Measurements from ENCODE around the gene ZNF79.

DNA sequence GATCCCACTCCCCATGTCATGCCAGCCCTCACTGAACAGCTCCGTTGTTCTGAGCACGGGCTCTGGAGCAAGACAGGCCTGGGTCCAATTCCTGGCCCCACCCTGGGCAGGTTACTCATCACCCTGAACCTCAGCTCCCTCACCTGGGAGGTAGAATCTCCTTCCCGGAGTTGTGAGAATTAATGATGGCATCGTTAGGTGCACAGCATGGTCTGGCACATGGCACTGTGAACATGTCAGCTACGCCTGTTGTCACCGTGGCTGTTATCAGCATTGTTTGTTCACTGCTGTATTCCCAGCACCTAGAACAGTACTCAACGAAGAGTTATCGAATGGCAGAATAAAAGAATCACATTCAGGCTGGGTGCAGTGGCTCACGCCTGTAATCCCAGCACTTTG is 70.1 kb downstream of the ZNF79 start:
- TF ChIP-seq EZH2 (IDR thresholded peaks at IDR 0.05; ENCODE audit: insufficient read depth, poor library complexity, severe bottlenecking) = no peak
- no peak for TF ChIP-seq EZH2phosphoT487 (IDR thresholded peaks at IDR 0.05; ENCODE audit: insufficient read depth, low read depth)
